Keratinocyte (primary cell): ENCODE data around the gene PM20D1.

Source experiments
- CTCF ChIP-seq, 3 experiments: IDR thresholded peaks in 1 of 3; conservative IDR thresholded peaks in 1 of 3; optimal IDR thresholded peaks in 1 of 3; 2 replicates in 2 of 3; 3 replicates in 1 of 3; pipeline versions ENCODE3 to v1.5.1; 2011; ENCODE audit warnings: low read length in 3 of 3, mild to moderate bottlenecking in 3 of 3, moderate library complexity in 2 of 3, control low read depth in 1 of 3, inconsistent platforms in 1 of 3; ENCODE audit not compliant: insufficient read depth in 2 of 3; ENCODE audit errors: extremely low read depth in 1 of 3
- EZH2 ChIP-seq: IDR thresholded peaks from one replicate; pipeline ENCODE4 v1.6.1; 2012; ENCODE audit warnings: inconsistent platforms, mild to moderate bottlenecking, low read length, moderate library complexity

GRCh38 chr1:205883792-205884191 lies 33.9 kb upstream of the PM20D1 start:
- TF ChIP-seq CTCF (optimal IDR thresholded peaks at IDR 0.05 in 1 of 3, IDR thresholded peaks at IDR 0.05 in 1 of 3, conservative IDR thresholded peaks at IDR 0.05 in 1 of 3; ENCODE audit: extremely low read depth in 1 of 3, insufficient read depth in 2 of 3, low read length in 3 of 3) (no peak), EZH2 (no peak)
